Measurements from ENCODE around the gene UBAC2.
"Not testable (repeated sequence)": the region's sequence is repeated elsewhere in the genome, so short reads cannot be mapped to it uniquely, and the experiment has no call there.

The UBAC2 gene

GRCh38 chr13:99231721-99232120 lies 31.1 kb downstream of the UBAC2 start:
- in situ Hi-C loops (cut with HindIII; ENCODE audit: low sequenced_read_pairs), result no loop called here

GRCh38 chr13:99237981-99238662 lies 37.5 kb downstream of the UBAC2 start:
- in situ Hi-C loops (cut with HindIII; ENCODE audit: low sequenced_read_pairs), result no loop called here

DNA sequence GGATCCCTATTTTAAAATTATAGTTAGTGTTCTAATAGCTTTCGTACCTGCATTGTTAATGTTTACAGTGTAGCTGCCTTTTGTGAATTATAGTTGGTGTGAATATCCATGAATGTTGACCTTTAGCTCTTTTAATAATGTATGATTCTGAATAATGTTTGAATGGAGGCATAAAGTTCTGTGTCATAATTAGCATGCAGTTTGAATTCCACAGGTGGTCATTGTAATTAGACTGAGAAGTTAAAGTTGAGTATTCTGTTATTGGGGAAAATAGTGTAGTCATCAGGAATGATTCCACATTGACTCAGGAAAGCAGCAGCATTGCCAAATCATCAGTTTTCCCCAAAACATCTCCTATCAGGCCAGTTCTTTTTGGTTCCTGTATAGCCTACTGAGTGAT lies 45.4 kb downstream of the UBAC2 start:
- in situ Hi-C loops (cut with HindIII; ENCODE audit: low sequenced_read_pairs), result no loop called here

GRCh38 chr13:99249178-99249577 lies 48.5 kb downstream of the UBAC2 start:
- in situ Hi-C loops (cut with HindIII; ENCODE audit: low sequenced_read_pairs), result not testable (repeated sequence)

GRCh38 chr13:99249606-99250005 lies 49.0 kb downstream of the UBAC2 start:
- in situ Hi-C loops (cut with HindIII; ENCODE audit: low sequenced_read_pairs), result not testable (repeated sequence)

DNA sequence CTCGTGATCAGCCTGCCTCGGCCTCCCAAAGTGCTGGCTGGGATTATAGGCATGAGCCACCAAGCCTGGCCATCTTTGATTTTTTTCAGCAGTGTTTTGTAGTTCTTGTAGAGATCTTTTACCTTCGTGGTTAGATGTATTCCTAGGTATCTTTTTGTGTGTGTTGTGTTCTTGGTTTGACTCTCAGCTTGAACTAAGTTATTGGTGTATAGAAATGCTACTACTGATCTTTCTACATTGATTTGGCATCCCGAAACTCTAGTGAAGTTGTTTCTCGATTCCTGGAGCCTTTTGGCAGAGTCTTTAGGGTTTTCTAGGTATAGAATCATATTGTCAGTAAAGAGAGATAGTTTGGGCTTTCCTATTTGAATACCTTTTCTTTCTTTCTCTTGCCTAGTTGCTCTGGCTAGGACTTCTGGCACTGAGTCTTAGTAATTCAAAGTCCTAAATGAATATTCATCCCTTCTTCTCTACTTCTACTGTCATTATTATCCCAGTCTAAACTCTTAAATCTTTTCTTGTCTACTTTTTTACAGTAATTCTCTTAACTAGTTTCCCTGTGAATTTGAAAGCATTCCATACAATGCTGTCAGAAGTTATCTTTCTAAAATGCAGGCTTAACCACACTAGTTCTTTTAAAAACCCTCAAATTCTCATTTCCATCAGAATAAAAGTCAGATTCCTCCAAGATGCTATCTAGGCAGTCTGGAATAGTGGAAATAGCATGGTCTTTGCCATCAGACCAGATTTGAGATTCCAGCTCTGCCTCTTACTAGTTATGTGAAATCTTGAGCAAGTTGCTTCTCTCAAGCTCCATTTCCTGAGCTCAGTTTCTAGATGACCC lies 50.5 kb downstream of the UBAC2 start:
- in situ Hi-C loops (cut with HindIII; ENCODE audit: low sequenced_read_pairs), result no loop called here

GRCh38 chr13:99251921-99252320 lies 51.3 kb downstream of the UBAC2 start:
- in situ Hi-C loops (cut with HindIII; ENCODE audit: low sequenced_read_pairs), result no loop called here

DNA sequence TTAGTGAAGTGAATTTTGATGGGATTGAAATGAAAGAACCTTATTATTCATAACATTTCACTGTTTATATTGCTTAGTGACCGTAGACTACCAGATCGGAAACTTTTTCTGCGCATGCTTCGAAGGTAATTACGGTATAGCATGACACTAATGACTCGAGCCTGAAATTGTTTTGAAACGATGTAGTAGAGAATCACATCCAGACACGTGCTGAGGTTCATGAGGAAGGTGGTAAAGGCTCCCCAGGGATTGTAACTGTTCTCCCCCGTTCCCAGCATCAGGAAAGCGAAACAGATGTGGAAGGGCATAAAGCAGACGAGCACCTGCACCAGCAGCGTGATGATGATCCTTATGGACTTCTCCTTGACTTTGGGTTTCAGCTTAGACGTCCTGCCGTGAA lies 54.2 kb downstream of the UBAC2 start:
- in situ Hi-C loops (cut with HindIII; ENCODE audit: low sequenced_read_pairs), result no loop called here

DNA sequence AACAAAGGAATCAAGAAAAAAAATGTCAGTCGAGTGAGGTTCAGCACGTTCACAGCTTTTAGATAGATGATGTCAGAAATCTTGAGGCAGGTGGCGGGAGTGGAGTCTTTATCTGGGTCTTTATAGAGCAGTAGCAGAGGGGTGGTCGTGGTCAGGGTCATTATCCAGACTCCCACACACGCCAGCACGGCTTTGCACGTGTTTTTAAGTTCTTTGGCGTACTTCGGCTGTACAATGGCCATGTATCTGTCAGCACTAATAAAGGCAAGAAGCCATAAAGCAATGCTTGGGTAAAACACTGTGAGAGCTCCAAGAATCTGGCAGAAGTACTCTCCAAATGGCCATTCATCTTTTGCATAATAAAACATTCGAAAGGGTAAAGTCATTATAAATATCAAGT lies 54.6 kb downstream of the UBAC2 start:
- in situ Hi-C loops (cut with HindIII; ENCODE audit: low sequenced_read_pairs), result no loop called here

GRCh38 chr13:99256283-99256682 lies 55.6 kb downstream of the UBAC2 start:
- in situ Hi-C loops (cut with HindIII; ENCODE audit: low sequenced_read_pairs), result no loop called here

GRCh38 chr13:99256709-99257108 lies 56.1 kb downstream of the UBAC2 start:
- in situ Hi-C loops (cut with HindIII; ENCODE audit: low sequenced_read_pairs), result no loop called here

GRCh38 chr13:99257291-99257690 lies 56.6 kb downstream of the UBAC2 start:
- in situ Hi-C loops (cut with HindIII; ENCODE audit: low sequenced_read_pairs), result no loop called here

DNA sequence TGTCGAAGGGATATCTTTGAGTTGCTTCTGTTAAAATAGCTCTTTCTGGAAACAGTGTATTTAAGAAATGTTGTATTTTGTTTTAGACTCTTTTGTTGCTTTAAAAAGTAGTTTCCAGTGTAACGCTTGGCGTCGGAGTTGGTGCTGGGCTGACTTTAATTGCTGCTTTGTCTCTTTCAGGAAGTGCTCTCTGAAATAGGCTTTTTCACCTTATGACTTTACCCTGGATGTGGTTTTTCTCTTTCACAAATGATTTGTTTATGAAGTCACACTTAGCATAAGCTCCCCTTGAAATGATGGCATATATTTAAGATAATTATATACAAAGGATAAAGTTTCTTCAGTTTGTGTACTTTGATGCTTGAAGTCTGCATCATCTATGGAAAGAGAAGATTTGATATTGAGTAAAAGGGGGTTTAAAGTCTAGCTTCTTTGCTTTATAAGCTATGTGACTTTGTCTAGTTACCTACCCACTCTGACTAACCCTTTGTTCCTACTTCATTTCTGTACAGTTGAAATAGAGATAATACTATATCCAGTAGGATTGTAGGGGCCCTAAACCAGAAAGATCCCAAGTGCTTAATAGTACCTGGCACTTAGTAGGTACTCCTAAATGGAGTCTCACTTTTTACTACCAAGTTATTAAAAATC lies 57.7 kb downstream of the UBAC2 start, which contains the start of gene GPR18:
GPR18 (minus strand) TSS at position 170 of the 651 bp plus-strand sequence. CDS start 2,507 bp downstream, outside the sequence.
- in situ Hi-C loops (cut with HindIII; ENCODE audit: low sequenced_read_pairs), result no loop called here

DNA sequence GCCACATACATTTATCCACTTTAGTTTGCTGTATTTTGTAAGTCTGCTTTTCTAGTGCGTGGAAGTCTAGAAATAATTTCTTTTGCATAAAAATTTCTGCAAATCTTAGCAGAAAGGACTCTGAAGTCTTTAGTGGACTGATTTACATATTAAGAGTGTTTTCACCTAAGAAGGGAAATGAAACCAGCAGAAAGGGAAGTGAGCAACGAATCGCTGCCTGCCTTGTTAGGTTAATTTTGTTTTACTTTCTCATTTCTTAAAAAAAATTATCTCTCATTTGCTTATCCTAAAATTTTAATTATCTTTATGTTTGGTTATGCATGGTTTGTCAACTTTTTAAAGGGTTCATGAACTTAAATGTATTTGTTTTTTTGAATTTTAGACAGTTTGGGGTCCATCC lies 58.3 kb downstream of the UBAC2 start:
- in situ Hi-C loops (cut with HindIII; ENCODE audit: low sequenced_read_pairs), result no loop called here

DNA sequence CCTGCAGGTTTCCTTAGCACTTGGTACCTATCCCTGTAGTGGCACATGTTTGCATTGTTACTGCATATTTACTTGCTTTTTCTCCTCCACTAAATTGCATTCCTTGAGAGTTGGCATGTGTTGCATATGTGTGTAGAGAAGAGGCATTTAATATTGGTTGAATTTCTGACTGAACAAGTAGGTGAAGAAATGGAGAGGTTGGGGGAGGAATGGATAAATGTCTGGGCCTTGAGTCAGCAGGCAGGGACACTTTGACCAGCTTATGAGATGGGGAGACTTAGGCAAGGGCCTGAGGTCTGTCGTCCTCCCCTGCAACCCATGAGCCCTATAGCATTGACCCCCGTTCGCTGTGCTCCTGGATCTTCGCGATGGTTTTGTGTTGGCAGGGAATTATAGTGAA lies 59.6 kb downstream of the UBAC2 start:
- in situ Hi-C loops (cut with HindIII; ENCODE audit: low sequenced_read_pairs), result loop anchor here (10.0 kb wide), 1 partner anchor 85 kb away; no protein-coding TSS in a partner anchor

GRCh38 chr13:99261059-99261458 lies 60.4 kb downstream of the UBAC2 start:
- in situ Hi-C loops (cut with HindIII; ENCODE audit: low sequenced_read_pairs), result loop anchor here (10.0 kb wide), 1 partner anchor 86 kb away; no protein-coding TSS in a partner anchor

DNA sequence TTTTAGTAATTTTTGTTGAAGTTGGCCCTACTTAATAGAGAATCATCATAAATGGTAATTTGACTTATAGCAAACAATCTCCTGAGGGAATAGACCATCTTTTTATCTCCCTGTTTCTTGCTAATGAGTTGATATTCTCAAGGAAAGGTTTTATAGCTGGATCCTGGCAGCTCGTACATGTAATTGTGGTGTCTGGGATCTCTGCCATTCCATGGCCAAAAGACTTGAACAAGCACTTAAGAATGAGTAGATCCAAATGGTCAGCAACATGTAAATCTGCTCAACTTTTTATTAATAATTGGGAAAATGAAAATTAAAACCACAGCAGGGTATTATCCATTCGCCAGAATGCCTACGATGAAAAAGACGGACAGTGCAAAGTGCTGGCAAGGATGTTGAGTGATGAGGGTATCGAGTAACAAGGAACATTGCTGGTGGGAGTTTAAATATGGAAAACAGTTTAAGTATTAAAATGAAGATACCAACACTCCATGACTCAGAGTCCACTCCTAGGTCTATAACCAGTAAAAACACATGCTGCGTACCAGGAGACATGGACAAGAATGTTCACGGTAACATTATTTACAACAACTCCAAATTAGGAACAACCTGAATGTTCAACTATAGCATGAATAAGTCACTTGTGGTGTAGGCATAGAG lies 62.6 kb downstream of the UBAC2 start:
- in situ Hi-C loops (cut with HindIII; ENCODE audit: low sequenced_read_pairs), result loop anchor here (10.0 kb wide), 1 partner anchor 88 kb away; no protein-coding TSS in a partner anchor

DNA sequence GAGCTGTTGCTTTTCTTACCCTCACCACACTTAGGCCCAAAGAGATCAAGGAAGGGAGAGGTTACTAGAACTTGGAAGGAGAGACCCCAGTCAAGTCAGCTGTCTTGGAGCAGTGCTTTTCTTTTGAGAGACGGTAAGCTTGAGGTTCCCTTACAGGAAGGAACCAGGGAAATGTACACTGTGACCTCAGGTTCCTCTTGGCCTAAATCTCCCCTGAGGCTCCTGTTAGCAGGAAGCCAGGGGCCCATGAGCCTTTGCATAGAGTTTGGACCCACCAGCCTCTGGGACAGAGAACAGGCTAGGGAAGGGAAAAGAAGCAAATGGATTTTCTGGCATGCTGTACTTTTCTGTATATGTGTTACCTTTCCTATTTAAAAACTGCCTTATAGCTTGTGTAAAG lies 63.4 kb downstream of the UBAC2 start:
- in situ Hi-C loops (cut with HindIII; ENCODE audit: low sequenced_read_pairs), result loop anchor here (10.0 kb wide), 1 partner anchor 89 kb away; no protein-coding TSS in a partner anchor

DNA sequence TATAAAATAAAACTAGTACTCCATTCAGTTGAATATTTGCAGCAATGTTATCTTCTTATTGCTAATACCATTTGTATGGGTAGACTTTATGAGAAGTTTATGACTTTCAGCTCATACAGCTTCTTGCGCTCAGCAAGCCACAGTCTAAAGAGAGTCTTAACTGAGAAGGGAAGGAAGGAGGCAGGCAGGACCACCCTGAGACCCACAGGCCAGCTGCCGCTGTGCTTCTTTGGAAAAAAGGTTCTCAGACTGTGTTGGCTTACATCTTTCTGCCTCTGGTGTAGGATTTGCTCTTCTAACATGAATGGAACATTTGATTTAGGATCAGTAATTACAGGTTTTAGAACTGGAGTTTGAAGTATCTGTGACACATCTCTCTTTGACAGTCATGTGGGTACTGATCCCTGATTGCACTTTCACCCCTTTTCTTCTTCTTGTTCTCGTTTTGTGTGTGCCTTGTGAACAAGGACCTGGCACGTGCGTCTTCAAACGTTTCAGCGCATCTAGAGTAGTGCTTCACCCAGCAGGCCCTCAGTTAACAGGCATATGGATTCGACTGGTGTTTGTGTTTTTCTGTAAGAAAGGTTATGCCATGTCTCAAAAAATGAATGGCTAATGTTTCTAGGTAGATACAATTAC lies 64.6 kb downstream of the UBAC2 start:
- in situ Hi-C loops (cut with HindIII; ENCODE audit: low sequenced_read_pairs), result loop anchor here (10.0 kb wide), 1 partner anchor 90 kb away; no protein-coding TSS in a partner anchor

DNA sequence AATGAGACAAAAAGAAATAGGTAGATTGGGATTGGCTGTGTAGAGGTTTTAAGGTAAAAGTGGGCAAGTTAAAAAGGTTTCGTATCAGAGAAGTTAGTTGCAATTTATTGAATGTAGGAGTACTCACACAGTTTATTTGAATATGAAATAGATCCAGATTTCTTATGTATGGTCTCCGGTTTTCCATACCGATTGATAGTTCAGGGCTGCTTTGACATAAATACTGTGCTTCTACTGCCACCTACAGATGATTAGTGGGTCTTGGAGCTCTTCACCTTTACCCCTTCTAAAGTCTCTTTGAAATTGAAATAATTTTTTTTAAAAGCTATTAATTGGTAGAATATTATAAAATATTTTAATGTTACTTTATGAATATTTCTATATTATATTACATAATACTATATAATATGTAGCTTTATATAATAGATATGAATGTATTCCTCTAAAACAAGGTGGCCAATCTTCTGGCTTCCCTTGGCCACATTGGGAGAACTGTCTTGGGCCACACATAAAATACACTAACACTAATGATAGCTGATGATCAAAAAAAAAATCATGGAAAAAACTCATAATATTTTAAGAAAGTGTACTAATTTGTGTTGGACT lies 65.3 kb downstream of the UBAC2 start:
- in situ Hi-C loops (cut with HindIII; ENCODE audit: low sequenced_read_pairs), result loop anchor here (10.0 kb wide), 1 partner anchor 91 kb away; no protein-coding TSS in a partner anchor
